22Rv1 (cell line): ENCODE results near the gene CNNM4.

ENCODE experiments used
- CTCF ChIP-seq: fragments of 450-650 bp; IDR thresholded peaks from 2 replicates; pipeline ENCODE4 v1.5.1; 2017; ENCODE audit warnings: mild to moderate bottlenecking
- ZFX ChIP-seq: fragments of 450-650 bp; IDR thresholded peaks from 2 replicates; pipeline ENCODE4 v1.6.1; 2017; ENCODE audit warnings: antibody characterized with exemption, borderline replicate concordance

GRCh38 chr2:96852667-96853066 lies 92.0 kb downstream of the CNNM4 start:
- TF ChIP-seq CTCF (no peak), ZFX (no peak)
